Stomach (tissue), 9 donors: ENCODE results near the gene GNB1L. TPM values are rescaled to one million over a fixed set of nuclear protein-coding genes. Genes with fewer than 3 reads are reported as not detected.

ENCODE experiments used
- DNase-seq, 2 donors: peaks; one replicate each; pipeline versions ENCODE4 v3.0.0 to v3.0.0-alpha.2; 2013 to 2019
- H3K27ac ChIP-seq, 5 donors: fragments of 200-600 bp in 4 of 5; sonication (generic) in 4 of 5; one replicate each; pipeline ENCODE4 v1.5.1; 2013 to 2019; ENCODE audit warnings: mild to moderate bottlenecking in 1 of 5, moderate library complexity in 1 of 5
- H3K27me3 ChIP-seq, 3 donors: fragments of 200-600 bp; sonication (generic); one replicate each; pipeline ENCODE4 v1.5.1; 2017 to 2019; ENCODE audit warnings: mixed run types in 1 of 3
- H3K36me3 ChIP-seq, 4 donors: fragments of 200-600 bp; sonication (generic); 1 replicate in 3 of 4; 2 replicates in 1 of 4; pipeline ENCODE4 v1.5.1; 2016 to 2019
- H3K4me1 ChIP-seq, 4 donors: fragments of 200-600 bp; sonication (generic); one replicate each; pipeline ENCODE4 v1.5.1; 2016 to 2019
- H3K4me3 ChIP-seq, 4 donors: fragments of 200-600 bp; sonication (generic) in 3 of 4; one replicate each; pipeline ENCODE4 v1.5.1; 2016 to 2019; ENCODE audit warnings: mild to moderate bottlenecking in 1 of 4
- H3K9me3 ChIP-seq, 4 donors: fragments of 200-600 bp; sonication (generic); one replicate each; pipeline ENCODE4 v1.5.1; 2016 to 2019
- CTCF ChIP-seq, 7 experiments: fragments of 450-650 bp in 4 of 7; fragments of 200-600 bp in 3 of 7; sonication (generic) in 3 of 7; IDR thresholded peaks; one replicate each; pipeline ENCODE4 v1.5.1; 2016 to 2019; ENCODE audit warnings: antibody characterized with exemption in 7 of 7, control low read depth in 2 of 7, mild to moderate bottlenecking in 1 of 7
- EP300 ChIP-seq: sonication (generic); formaldehyde crosslinking; IDR thresholded peaks from one replicate; pipeline ENCODE4 v1.6.1; 2017; ENCODE audit warnings: antibody characterized with exemption
- POLR2A ChIP-seq, 4 donors: fragments of 450-650 bp; IDR thresholded peaks; one replicate each; pipeline ENCODE4 v1.6.1; 2016; ENCODE audit warnings: antibody characterized with exemption in 4 of 4, control low read depth in 2 of 4, mild to moderate bottlenecking in 1 of 4, moderate library complexity in 1 of 4
- POLR2AphosphoS5 ChIP-seq, 3 donors: sonication (generic); formaldehyde crosslinking; IDR thresholded peaks; one replicate each; pipeline ENCODE4 v1.6.1; 2016; ENCODE audit warnings: antibody characterized with exemption in 3 of 3
- WGBS, 5 donors: extraction: QIAGEN DNeasy Blood & Tissue Kit in 3 of 5; methylation state at CpG; one replicate each; pipeline versions ENCODE4 v1.1.5 to v1.1.7; 2013 to 2018; 5-methylcytosine and 5-hydroxymethylcytosine counted together
- intact Hi-C: fragments of 100-400 bp; cut with DNase I; formaldehyde crosslinking; loops from one replicate; pipeline ENCODE4 v1.15.1; 2023; ENCODE audit warnings: low total_unique reads
- polyA plus RNA-seq, 3 donors: library from polyadenylated mRNA; stranded (reverse); fragments of 200-250 nt; gene quantifications; one replicate each; pipeline ENCODE4 v1.2.3, GENCODE V29; 2013
- total RNA-seq, 5 donors: library from RNA; depleted of rRNA; stranded (reverse); fragments of >200 nt; gene quantifications; one replicate each; pipeline versions ENCODE4 v1.1.0 to v1.2.3, GENCODE V29; 2014 to 2016
- donor health status: healthy with polysubstance abuse.
- donor health status: Bipolar disorder and iron deficiency.
- donor health status: healthy.

GNB1L gene
- total and polyA plus RNA-seq, 8 donors: 0.29 to 6.8 (median 3.1) TPM; not detected in 1

DNA sequence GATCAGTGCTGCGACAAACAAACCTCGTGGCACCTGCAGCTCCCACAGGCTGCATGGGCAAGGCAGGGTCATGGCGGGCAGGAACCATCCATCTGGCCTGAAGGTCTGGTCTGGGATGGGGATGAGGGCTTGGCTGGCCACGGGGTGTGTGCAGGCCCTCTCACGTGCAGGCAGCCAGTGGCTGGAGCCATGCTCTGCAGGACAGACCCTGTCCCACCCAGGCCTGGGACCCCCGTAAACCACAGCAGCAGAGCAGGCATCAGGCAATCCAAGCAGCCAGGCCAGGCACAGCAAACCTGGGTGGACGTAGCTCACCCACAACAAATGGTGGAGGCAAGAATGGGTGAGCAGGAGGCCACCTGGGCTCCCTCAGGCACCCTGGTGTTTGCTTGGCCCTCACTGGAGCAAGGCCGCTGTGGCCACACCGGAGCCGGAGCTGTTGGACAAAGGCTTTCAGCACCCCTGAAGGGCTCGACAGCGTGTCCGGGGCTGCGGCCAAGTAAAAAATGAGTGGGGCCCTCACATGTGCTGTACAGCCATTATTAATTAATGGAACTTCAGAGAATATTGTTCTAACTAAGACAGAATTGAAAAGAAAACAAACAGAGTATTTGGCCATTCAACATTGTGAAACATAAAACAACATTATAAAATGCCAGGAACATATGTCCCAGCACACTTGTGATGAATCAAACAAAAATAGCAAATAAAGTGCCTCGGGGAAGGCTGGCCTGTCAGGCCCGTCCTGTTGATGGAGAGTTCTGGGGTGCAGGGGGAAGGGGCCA is 24.0 kb upstream of the GNB1L start:
- DNase-seq: peak in 1 of 2 donors; percentile 5
- Histone ChIP-seq H3K27ac (no peak overlapping the region), H3K4me1 (peaks cover 12 to 39% (median 30%) of the 10 kb centered on the region in 4 donors), H3K9me3 (no peaks in the 10 kb centered on the region), H3K27me3 (no peaks in the 10 kb centered on the region), H3K4me3 (no peak overlapping the region), H3K36me3 (peaks cover 0 to 57% (median 50%) of the 10 kb centered on the region in 4 donors)
- WGBS, 5 donors: 86 to 93% (median 90%) methylated on average over 12 to 16 of the region's 16 CpGs
- intact Hi-C loops: no loop called here
- TF ChIP-seq CTCF (IDR thresholded peaks at IDR 0.05): no peak
- no peak for TF ChIP-seq POLR2AphosphoS5 (IDR thresholded peaks at IDR 0.05)
- TF ChIP-seq POLR2A (IDR thresholded peaks at IDR 0.05): no peak
- no peak for TF ChIP-seq EP300

DNA sequence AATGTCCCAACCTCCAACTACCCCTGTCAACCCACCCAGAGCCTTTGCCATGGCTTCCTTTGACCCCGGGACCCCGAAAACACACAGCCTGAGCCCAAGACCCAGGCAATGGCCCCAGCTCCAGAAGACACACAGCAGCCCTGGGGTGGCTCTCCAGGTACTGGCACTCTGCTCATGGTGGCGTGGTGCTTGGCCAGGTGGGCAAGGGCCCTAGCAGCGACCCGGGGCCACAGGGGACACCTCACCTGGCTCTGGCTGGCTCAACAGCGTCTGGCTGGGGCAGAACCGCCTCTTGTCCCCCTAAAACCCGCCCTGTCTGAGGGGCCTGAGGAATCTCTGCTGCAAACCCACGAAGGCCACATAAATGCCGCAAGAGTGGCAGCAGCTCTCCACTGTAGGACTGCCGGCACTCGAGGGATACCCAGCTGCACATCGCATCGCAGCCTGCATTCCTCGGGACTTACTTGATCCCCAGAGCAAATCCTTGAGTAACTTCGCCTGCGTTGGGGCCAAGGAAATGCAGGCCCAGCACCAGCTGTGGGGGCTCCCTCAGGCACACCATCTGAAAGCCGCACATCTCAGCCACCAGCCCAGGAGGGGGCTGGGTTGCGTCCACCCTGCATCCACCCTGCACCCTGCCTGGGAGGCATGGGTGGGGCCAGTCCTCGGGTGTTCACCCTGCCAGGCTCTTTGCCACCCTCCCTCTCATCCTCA is 23.1 kb upstream of the GNB1L start:
- H3K27ac ChIP-seq: no peak overlapping the region
- no peaks in the 10 kb centered on the region for H3K27me3 ChIP-seq
- intact Hi-C loops: no loop called here
- peaks cover 12 to 46% (median 35%) of the 10 kb centered on the region in 4 donors for H3K4me1 ChIP-seq
- H3K9me3 ChIP-seq: no peaks in the 10 kb centered on the region
- no peak for TF ChIP-seq EP300
- no peak for TF ChIP-seq POLR2A (IDR thresholded peaks at IDR 0.05)
- no peak for TF ChIP-seq CTCF (IDR thresholded peaks at IDR 0.05)
- no peak for TF ChIP-seq POLR2AphosphoS5 (IDR thresholded peaks at IDR 0.05)
- DNase-seq: peak in 1 of 2 donors; percentile 24
- 75 to 88% (median 86%) methylated on average over 15 to 20 of the region's 20 CpGs for WGBS, 5 donors
- peaks cover 0 to 52% (median 43%) of the 10 kb centered on the region in 4 donors for H3K36me3 ChIP-seq
- no peak overlapping the region for H3K4me3 ChIP-seq

GRCh38 chr22:19876941-19877625 is 22.4 kb upstream of the GNB1L start:
- Histone ChIP-seq H3K4me3 (no peak overlapping the region), H3K4me1 (peaks cover 12 to 49% (median 35%) of the 10 kb centered on the region in 4 donors), H3K9me3 (no peaks in the 10 kb centered on the region), H3K27me3 (no peaks in the 10 kb centered on the region), H3K36me3 (peaks cover 0 to 49% (median 40%) of the 10 kb centered on the region in 4 donors), H3K27ac (no peak overlapping the region)
- WGBS, 5 donors: 86 to 93% (median 87%) methylated on average over 6 to 18 of the region's 18 CpGs
- DNase-seq: peak in 1 of 2 donors; percentile 5
- intact Hi-C loops: no loop called here
- TF ChIP-seq POLR2AphosphoS5 (IDR thresholded peaks at IDR 0.05): no peak
- no peak for TF ChIP-seq CTCF (IDR thresholded peaks at IDR 0.05)
- no peak for TF ChIP-seq EP300
- TF ChIP-seq POLR2A (IDR thresholded peaks at IDR 0.05): no peak

- 77 to 85% (median 79%) methylated on average over 16 to 21 of the region's 21 CpGs for WGBS, 5 donors
- DNase-seq: peak in 1 of 2 donors; percentile 15
- TF ChIP-seq POLR2A (IDR thresholded peaks at IDR 0.05) (no peak), EP300 (no peak), POLR2AphosphoS5 (IDR thresholded peaks at IDR 0.05) (no peak), CTCF (IDR thresholded peaks at IDR 0.05) (no peak)
- H3K27me3 ChIP-seq: no peaks in the 10 kb centered on the region
- H3K36me3 ChIP-seq: peaks cover 0 to 49% (median 40%) of the 10 kb centered on the region in 4 donors
- intact Hi-C loops: no loop called here
- no peak overlapping the region for H3K4me3 ChIP-seq
- H3K9me3 ChIP-seq: no peaks in the 10 kb centered on the region
- H3K27ac ChIP-seq: no peak overlapping the region
- H3K4me1 ChIP-seq: peaks cover 5 to 43% (median 28%) of the 10 kb centered on the region in 4 donors
These were observed 21.8 kb upstream of the GNB1L start for GRCh38 chr22:19876314-19876940.
